KOPT-K1 (cell line): ENCODE measurements around the gene BYSL.
"Not testable (repeated sequence)": the region's sequence is repeated elsewhere in the genome, so short reads cannot be mapped to it uniquely, and the experiment has no call there.

Source experiments
- H3K27ac ChIP-seq: fragments of 200-600 bp; sonication (generic); 2 replicates; pipeline ENCODE4 v1.5.1; 2016; ENCODE audit warnings: antibody characterized with exemption, mild to moderate bottlenecking, low read depth, low read length; ENCODE audit not compliant: poor library complexity, severe bottlenecking
- H3K36me3 ChIP-seq: fragments of 200-600 bp; sonication (generic); 2 replicates; pipeline ENCODE4 v1.5.1; 2017; ENCODE audit warnings: antibody characterized with exemption, mild to moderate bottlenecking, low read length, moderate library complexity; ENCODE audit not compliant: insufficient read depth
- H3K9me3 ChIP-seq: fragments of 200-600 bp; sonication (generic); 2 replicates; pipeline ENCODE4 v1.5.1; 2017; ENCODE audit warnings: antibody characterized with exemption, low read length, mild to moderate bottlenecking; ENCODE audit not compliant: insufficient read depth, poor library complexity, severe bottlenecking

BYSL gene

DNA sequence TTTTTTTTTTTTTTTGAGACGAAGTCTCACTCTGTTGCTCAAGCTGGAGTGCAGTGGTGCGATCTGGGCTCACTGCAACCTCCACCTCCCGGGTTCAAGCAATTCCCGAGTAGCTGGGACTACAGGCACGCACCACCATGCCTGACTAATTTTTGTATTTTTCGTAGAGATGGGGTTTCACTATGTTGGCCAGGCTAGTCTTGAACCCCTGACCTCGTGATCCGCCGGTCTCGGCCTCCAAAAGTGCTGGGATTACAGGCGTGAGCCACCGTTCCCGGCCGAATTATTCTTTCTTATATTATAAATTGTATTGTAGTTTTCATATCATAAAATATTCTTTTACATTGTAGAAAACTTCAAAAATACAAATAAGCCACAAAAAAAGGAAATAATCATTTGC is 21.6 kb downstream of the BYSL start:
- H3K9me3 ChIP-seq: not testable (repeated sequence)
- Histone ChIP-seq H3K27ac (peak overlapping the region; percentile 97), H3K36me3 (peaks cover 33% of the 10 kb centered on the region)

DNA sequence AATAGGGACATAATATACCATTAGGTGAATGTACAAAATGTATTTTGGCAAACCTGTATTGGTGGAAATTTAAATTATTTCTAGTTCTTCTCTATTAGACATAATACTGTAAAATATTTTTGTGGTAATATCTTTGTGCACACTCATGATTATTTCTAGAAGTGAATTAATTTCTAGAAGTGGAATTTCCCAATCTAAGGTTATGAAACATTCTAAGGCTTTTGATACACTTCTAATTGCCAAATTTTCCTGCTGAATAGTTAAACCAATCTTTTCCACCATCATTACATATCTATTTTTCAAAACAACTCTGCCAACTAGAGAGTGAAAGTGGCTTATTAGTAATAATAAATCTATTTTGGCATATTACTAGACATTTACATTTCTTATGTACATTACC is 22.2 kb downstream of the BYSL start:
- Histone ChIP-seq H3K27ac (no peak overlapping the region), H3K9me3 (no peaks in the 10 kb centered on the region), H3K36me3 (peaks cover 28% of the 10 kb centered on the region)

DNA sequence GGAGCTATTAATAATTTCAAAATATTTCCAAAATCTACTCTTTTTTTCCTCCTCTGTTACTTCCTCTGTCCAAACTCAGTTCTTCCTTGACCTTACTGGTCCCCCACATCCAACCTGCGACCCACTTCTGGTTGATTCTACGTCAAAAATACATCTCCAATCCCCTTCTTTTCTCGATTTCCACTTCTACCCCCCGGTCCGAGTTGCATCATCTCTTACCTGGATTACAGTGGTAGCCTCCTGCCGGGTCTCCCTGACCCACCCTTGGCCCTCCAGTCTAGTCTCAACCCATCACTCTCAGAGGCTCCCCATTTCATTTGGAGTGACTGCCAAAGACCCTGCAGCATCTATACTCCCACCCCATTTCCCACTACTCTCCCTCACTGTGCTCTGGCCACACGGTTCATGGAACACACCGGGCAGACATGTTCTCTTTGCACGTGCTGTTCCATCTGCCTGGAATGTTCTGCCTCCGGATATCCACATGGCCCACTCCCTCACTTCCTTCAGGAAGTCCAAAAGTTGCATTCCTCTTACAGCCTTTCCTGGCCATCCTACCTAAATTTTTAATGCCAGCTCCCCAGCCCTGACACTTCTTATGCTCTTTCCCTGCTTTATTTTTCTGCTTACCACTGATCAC is 26.4 kb downstream of the BYSL start:
- no peak overlapping the region for H3K27ac ChIP-seq
- no peaks in the 10 kb centered on the region for H3K36me3 ChIP-seq

DNA sequence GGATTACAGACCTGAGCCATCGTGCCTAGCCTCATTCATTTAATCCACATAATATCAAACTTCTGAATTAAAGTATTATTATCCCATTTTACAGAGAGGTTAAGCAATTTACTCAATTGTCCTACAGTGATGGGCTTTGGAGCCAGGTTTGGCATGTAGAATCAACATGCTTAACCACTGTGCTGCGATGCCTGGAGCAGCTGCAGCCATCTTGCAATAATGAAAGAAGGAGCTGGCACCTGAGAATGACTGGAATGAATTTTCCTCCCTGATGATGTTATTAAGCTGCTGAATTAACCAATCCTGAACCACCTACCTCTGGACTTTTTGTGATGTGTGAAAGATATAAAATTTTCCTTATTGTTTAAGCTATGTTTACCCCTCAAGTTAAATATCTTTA is 33.4 kb downstream of the BYSL start:
- H3K27ac ChIP-seq: no peak overlapping the region
- H3K9me3 ChIP-seq: no peaks in the 10 kb centered on the region
- no peaks in the 10 kb centered on the region for H3K36me3 ChIP-seq

More for the DNA sequence above, 26.4 kb downstream of the BYSL start:
- no peaks in the 10 kb centered on the region for H3K9me3 ChIP-seq

DNA sequence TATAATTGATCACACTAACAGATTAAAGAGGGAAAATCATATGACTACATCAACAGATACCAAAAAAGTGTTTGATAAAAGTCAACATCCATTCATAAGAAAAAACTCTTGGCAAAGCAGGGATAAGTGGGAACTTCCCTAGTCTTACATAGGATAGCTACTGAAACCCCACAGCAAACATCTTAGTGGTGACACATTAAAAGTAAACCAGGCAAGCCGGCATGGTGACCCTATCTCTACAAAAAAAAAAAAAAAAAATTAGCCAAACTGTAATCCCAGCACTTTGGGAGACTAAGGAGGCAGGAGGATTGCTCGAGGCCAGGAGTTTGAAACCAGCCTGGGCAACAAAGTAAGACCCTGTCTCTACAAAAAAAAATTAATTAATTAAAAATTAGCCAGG is 34.1 kb downstream of the BYSL start:
- no peaks in the 10 kb centered on the region for H3K36me3 ChIP-seq
- H3K9me3 ChIP-seq: no peaks in the 10 kb centered on the region
- H3K27ac ChIP-seq: no peak overlapping the region

DNA sequence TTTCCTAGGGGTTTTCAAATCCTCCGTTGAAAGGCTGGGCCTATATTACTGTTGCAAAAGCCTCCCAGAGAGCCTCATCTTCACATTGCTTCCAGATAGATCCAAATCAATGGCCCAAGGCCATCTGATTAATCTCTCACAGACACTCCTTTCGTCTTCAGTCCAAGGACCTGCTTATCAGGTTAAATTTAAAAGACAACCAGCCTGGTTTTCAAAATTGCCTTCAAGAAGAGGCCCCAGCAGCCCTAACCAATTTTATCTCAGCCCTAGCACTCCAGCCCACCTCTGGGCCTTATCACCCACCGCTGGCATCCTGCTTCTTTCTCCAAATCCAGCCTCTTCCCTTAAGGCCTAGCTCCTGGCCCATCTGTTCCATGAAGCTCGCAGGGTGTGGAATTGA is 35.8 kb downstream of the BYSL start:
- Histone ChIP-seq H3K9me3 (no peaks in the 10 kb centered on the region), H3K36me3 (no peaks in the 10 kb centered on the region), H3K27ac (no peak overlapping the region)

DNA sequence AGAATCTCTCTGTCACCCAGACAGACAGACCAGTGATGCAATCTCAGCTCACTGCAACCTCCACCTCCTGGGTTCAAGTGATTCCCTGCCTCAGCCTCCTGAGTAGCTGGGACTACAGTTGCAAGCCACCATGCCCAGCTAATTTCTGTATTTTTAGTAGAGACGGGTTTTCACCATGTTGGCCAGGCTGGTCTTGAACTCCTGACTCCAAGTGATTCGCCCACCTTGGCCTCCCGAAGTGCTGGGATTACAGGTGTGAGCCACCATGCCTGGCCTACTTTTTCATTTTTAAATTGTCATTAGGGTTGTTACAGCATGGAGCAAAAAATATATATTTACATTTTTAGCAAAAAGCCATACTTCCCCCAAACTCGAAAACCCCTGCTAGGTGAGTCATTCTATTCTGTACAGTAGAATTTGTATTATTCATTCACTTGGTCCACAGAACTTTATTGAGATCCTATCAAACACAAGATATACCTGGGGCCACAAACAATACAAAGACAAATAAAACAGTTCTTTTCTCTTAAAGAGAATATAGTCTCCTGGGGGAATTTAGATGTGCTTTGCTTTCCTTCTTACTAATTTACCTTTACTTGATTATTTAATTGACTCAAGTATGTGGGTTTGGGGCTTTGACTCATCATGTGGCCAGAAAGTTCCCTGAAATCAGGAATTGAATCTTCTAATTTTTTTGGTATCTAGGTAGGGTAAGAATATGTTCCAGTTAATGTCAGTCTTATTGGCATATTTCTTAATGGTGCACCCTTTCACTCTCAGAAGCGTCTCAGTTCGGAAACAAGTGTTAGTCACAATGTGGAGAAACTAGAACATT is 36.9 kb downstream of the BYSL start:
- Histone ChIP-seq H3K27ac (no peak overlapping the region), H3K36me3 (no peaks in the 10 kb centered on the region), H3K9me3 (no peaks in the 10 kb centered on the region)

DNA sequence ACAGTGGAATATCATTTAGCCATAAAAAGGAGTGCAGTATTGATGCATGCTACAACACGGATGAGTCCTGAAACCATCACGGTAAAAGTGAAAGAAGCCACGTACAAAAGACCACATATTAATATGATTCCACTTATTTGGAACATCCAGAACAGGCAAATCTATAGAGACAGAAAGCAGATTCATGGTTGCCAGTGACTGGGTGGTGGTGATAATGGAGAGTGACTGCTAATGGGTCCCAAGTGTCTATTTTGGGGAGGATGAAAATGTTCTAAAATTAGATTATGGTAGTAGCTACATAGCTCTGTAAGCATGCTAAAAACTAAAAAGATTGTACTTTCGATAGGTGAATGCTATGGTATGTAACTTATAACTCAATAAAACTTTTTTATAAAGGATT is 38.7 kb downstream of the BYSL start:
- no peak overlapping the region for H3K27ac ChIP-seq
- H3K36me3 ChIP-seq: no peaks in the 10 kb centered on the region
- H3K9me3 ChIP-seq: no peaks in the 10 kb centered on the region

DNA sequence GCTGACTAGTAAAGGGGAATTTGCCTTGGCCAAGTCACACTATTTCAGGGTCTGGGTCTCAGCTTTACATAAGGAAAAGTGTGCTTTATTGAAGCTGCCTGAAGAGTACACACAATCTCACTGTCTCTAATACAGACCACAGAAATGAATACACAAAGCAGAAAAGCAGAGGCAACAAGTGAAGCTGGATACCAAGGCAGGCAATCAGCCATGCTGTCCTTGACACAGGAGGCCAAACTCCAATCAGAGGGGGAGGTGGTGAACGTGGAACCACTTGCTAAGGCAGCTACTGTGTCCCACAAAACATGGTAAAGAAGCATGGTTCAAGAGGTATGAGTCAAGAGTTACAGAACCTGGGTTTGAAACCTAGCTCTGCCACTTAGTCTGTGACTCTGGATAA is 42.1 kb downstream of the BYSL start:
- H3K36me3 ChIP-seq: no peaks in the 10 kb centered on the region
- peak overlapping the region; percentile 0 for H3K27ac ChIP-seq
- no peaks in the 10 kb centered on the region for H3K9me3 ChIP-seq

DNA sequence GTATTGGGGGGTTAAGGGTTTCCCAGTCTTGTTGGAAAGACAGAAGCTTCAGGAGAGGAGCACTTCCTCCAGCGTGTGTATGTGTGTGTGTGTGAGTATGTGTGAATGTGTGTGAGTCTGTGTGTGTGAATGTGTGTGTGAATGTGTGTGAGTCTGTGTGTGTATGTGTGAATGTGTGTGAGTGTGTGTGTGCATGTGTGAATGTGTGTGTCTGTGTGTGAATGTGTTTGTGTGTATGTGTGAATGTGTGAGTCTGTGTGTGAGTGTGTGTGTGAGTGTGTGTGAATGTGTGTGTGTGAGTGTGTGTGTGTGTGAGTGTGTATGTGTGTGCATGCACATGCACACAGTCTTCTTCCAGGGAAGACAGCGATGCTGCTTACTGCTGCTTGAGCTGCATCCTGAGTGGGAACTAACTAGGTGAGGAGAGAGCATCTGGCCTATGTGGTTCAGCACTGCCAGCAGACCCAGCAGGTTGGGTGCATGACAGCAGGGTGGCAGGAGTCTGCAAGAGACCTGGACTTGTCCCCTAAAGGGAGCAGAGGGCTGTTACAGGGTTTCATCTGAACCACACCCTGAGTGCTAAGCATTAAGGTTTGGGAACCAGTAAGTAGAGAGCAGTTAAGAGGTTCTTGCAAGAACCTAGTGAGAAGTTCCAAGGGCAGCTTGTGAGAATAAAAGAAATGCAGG is 43.0 kb downstream of the BYSL start:
- H3K9me3 ChIP-seq: no peaks in the 10 kb centered on the region
- H3K27ac ChIP-seq: peak overlapping the region; percentile 33
- no peaks in the 10 kb centered on the region for H3K36me3 ChIP-seq

DNA sequence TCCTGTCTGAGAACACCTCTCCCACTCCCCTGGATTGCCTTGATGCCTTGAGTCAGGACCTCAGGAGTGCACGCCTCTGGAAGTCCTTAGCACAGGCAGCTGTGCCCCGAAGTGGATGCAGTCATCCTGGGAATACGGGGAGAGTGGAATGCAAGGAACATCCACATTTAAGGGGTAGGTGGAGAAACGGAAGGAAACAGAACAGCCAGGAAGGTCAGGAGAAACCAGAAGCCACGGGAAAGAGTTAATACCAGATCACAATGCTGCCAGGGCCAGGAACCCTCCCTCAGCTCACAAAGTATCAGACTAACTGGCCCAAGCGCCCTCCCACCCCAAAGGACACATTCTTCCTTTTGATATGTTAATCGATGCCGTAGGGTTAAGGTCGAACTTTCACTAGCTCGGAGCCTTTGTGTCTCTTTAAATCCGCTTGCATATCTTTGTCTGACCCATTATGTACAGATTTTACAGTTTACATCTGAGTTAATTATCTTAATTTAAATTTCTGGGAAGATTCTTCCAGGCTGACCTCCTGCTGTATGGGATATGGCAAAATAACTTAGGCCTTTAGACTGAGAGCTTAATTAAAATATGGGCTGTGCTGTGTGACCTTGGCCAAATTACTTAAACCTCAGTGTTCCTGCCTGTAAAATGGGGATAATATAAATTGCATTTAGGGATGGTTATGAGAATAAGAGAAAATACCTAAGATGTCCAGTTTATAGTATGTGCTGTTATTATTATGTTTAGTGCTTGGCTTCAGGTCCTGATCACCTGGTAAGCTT is 44.3 kb downstream of the BYSL start:
- Histone ChIP-seq H3K36me3 (no peaks in the 10 kb centered on the region), H3K9me3 (no peaks in the 10 kb centered on the region), H3K27ac (no peak overlapping the region)

DNA sequence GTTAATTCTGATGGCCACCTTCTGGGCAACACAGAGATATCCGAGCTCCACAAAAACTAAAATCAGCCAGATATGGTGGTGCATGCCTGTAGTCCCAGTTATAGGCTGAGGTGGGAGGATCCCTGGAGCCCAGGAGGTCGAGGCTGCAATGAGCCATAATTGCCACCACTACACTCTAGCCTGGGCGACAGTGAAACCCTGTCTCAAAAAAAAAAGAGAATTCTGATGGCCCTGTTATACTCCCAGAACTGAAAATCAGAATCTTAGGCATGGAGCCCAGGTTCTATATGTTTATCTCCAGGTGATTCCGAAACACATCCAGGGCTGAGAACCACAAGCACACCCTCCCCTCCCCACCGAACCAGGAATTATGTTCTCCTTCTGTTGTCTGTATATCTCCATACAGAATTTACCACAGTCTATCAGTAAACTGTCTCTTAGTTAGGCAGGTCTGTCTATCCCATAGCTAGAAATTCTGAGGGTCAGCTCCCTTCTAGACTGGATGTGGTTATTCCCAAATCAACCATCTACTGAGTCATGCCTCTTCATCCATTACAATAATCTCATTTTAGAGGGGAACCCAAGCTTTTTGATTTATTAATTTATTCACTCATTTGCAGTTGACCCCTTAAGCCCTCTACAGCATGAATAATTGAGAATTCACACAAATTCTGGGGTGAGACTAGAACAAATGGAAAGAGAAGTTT is 45.1 kb downstream of the BYSL start:
- H3K9me3 ChIP-seq: no peaks in the 10 kb centered on the region
- H3K36me3 ChIP-seq: no peaks in the 10 kb centered on the region
- no peak overlapping the region for H3K27ac ChIP-seq

DNA sequence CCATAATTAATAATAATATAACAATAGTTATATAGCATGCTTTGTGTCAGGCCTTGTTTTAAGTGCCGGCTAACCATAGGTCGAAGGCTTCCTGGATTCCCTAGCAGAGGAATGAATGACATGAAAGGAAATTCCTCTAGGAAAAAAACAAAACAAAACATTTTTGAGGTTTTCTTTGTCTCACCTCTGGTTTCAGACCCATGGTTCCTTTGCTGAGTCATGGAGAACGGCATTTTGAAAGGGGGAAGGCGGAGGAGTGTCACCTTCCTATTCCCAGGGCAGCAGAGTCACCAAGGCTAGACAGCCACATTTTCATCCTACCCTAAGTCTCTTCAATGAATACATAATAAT is 45.6 kb downstream of the BYSL start:
- Histone ChIP-seq H3K36me3 (no peaks in the 10 kb centered on the region), H3K9me3 (no peaks in the 10 kb centered on the region), H3K27ac (no peak overlapping the region)
